Measurements from ENCODE around the gene HCN2. TPM values are rescaled to one million over a fixed set of nuclear protein-coding genes. Genes with fewer than 3 reads are reported as not detected.

HCN2 gene
- total and polyA plus RNA-seq, 2 of the 8 experiments (the other 6 are each of a cell fraction or from before 2014, with no cell fraction given): 1.0 to 4.0 TPM

- no peak for TF ChIP-seq PHF8 (conservative IDR thresholded peaks at IDR 0.05; ENCODE audit: low read depth, low read length)
- TF ChIP-seq HDAC6 (IDR thresholded peaks at IDR 0.05; ENCODE audit: low read depth, low read length): no peak
- TF ChIP-seq EGR1 (IDR thresholded peaks at IDR 0.05; ENCODE audit: borderline replicate concordance, low read depth, low read length): no peak
Observed at GRCh38 chr19:644363-644762, 54.7 kb downstream of the HCN2 start (continued).
